Neural cell (in vitro differentiated cells): ENCODE results near the gene PANK4. TPM values are rescaled to one million over a fixed set of nuclear protein-coding genes. Genes with fewer than 3 reads are reported as not detected.
"Not testable (repeated sequence)": the region's sequence is repeated elsewhere in the genome, so short reads cannot be mapped to it uniquely, and the experiment has no call there.

Experiments used
- H2AFZ ChIP-seq: fragments of 200-600, 300-800 bp; sonication (generic), shearing (Covaris generic); 2 replicates; pipeline ENCODE4 v1.6.0; 2014; ENCODE audit warnings: low read depth, mild to moderate bottlenecking, antibody characterized with exemption, low read length, moderate library complexity
- H3F3A ChIP-seq: fragments of 200-600 bp; shearing (Covaris generic); 2 replicates; pipeline ENCODE4 v1.6.1; 2016; ENCODE audit warnings: mild to moderate bottlenecking, moderate library complexity, mixed read lengths, antibody characterized with exemption, low read length; ENCODE audit not compliant: insufficient read depth, poor library complexity, severe bottlenecking
- H3K27ac ChIP-seq: fragments of 200-600, 300-800 bp; sonication (generic), shearing (Covaris generic); 2 replicates; pipeline ENCODE4 v1.5.1; 2014; ENCODE audit warnings: mild to moderate bottlenecking, low read length, moderate library complexity
- H3K27me3 ChIP-seq: fragments of 300-800, 200-600 bp; sonication (generic), shearing (Covaris generic); 2 replicates; pipeline ENCODE4 v1.6.0; 2014; ENCODE audit warnings: mild to moderate bottlenecking, low read depth, low read length, moderate library complexity; ENCODE audit not compliant: insufficient read depth
- H3K36me3 ChIP-seq: fragments of 300-800, 200-600 bp; sonication (generic), shearing (Covaris generic); 2 replicates; pipeline ENCODE4 v1.5.1; 2014; ENCODE audit warnings: mild to moderate bottlenecking, antibody characterized with exemption, low read length, moderate library complexity; ENCODE audit not compliant: insufficient read depth
- H3K4me2 ChIP-seq: fragments of 300-800, 200-600 bp; sonication (generic), shearing (Covaris generic); 2 replicates; pipeline ENCODE4 v1.6.0; 2014; ENCODE audit warnings: mild to moderate bottlenecking, low read length
- H3K4me3 ChIP-seq: fragments of 300-800, 200-600 bp; sonication (generic), shearing (Covaris generic); 2 replicates; pipeline ENCODE4 v1.5.1; 2014; ENCODE audit warnings: mild to moderate bottlenecking, low read length, moderate library complexity
- H3K79me2 ChIP-seq: fragments of 200-600 bp; shearing (Covaris generic); replicated peaks from 2 replicates; pipeline ENCODE4 v1.6.0; 2014; ENCODE audit warnings: mild to moderate bottlenecking, low read length, moderate library complexity; ENCODE audit not compliant: insufficient read depth
- H3K9ac ChIP-seq: fragments of 300-800, 200-600 bp; sonication (generic), shearing (Covaris generic); 2 replicates; pipeline ENCODE4 v1.6.1; 2016; ENCODE audit warnings: mild to moderate bottlenecking, low read length, mixed read lengths
- H3K9me2 ChIP-seq: fragments of 200-600 bp; shearing (Covaris generic); 2 replicates; pipeline ENCODE4 v1.6.1; 2016; ENCODE audit warnings: mild to moderate bottlenecking, low read length, mixed read lengths; ENCODE audit not compliant: insufficient read depth
- H3K9me3 ChIP-seq: fragments of 200-600, 300-800 bp; sonication (generic), shearing (Covaris generic); 2 replicates; pipeline ENCODE4 v1.6.1; 2016; ENCODE audit warnings: mild to moderate bottlenecking, mixed run types, low read length, moderate library complexity, mixed read lengths
- H4K20me1 ChIP-seq: fragments of 200-600 bp; shearing (Covaris generic); 2 replicates; pipeline ENCODE4 v1.6.1; 2016; ENCODE audit warnings: mild to moderate bottlenecking, mixed run types; ENCODE audit not compliant: insufficient read depth
- CTCF ChIP-seq: fragments of 450-650 bp; IDR thresholded peaks from 2 replicates; pipeline ENCODE4 v1.5.1; 2014; ENCODE audit warnings: antibody characterized with exemption, mild to moderate bottlenecking, moderate library complexity; ENCODE audit not compliant: poor library complexity, severe bottlenecking
- EP300 ChIP-seq: fragments of 450-650 bp; conservative IDR thresholded peaks from 2 replicates; pipeline ENCODE4 v1.6.1; 2014; ENCODE audit warnings: antibody characterized with exemption, mild to moderate bottlenecking, moderate library complexity; ENCODE audit not compliant: poor library complexity, severe bottlenecking
- EZH2 ChIP-seq: fragments of 200-600, 300-800 bp; shearing (Covaris generic), sonication (generic); IDR thresholded peaks from 2 replicates; pipeline ENCODE4 v1.6.1; 2014; ENCODE audit warnings: antibody characterized with exemption, low read length, borderline replicate concordance, mild to moderate bottlenecking; ENCODE audit not compliant: insufficient read depth, poor library complexity, severe bottlenecking
- MXI1 ChIP-seq: fragments of 450-650 bp; conservative IDR thresholded peaks from 2 replicates; pipeline ENCODE4 v1.6.1; 2014; ENCODE audit warnings: antibody characterized with exemption, mild to moderate bottlenecking; ENCODE audit not compliant: poor library complexity, severe bottlenecking
- POLR2AphosphoS5 ChIP-seq: IDR thresholded peaks from 2 replicates; pipeline ENCODE4 v1.6.1; 2012
- RAD21 ChIP-seq: fragments of 450-650 bp; conservative IDR thresholded peaks from 2 replicates; pipeline ENCODE4 v1.6.1; 2014; ENCODE audit warnings: antibody characterized with exemption, mild to moderate bottlenecking, moderate library complexity
- REST ChIP-seq: IDR thresholded peaks from 2 replicates; pipeline ENCODE4 v1.6.1; 2012; ENCODE audit warnings: borderline replicate concordance
- SMC3 ChIP-seq: fragments of 450-650 bp; conservative IDR thresholded peaks from 2 replicates; pipeline ENCODE4 v1.6.1; 2014; ENCODE audit warnings: antibody characterized with exemption, mild to moderate bottlenecking, moderate library complexity; ENCODE audit not compliant: poor library complexity
- TAF1 ChIP-seq: IDR thresholded peaks from 2 replicates; pipeline ENCODE4 v1.6.1; 2012; ENCODE audit warnings: low read depth
- polyA plus RNA-seq: library from polyadenylated mRNA; depleted of rRNA; stranded (reverse); fragments of >200 nt; gene quantifications from 2 replicates; pipeline ENCODE4 v1.2.3, GENCODE V29; 2014

PANK4 gene
- polyA plus RNA-seq, 1 donor from 2014 or later: 37.9 TPM

GRCh38 chr1:2553871-2554620 is 27.6 kb upstream of the PANK4 start:
- no peak overlapping the region for H3K27ac ChIP-seq
- H4K20me1 ChIP-seq: no peaks in the 10 kb centered on the region
- H3K9me2 ChIP-seq: no peaks in the 10 kb centered on the region
- no peak overlapping the region for H3K4me3 ChIP-seq
- H2AFZ ChIP-seq: no peak overlapping the region
- no peaks in the 10 kb centered on the region for H3K36me3 ChIP-seq
- H3K79me2 ChIP-seq: no peaks in the 10 kb centered on the region
- H3F3A ChIP-seq: no peaks in the 10 kb centered on the region
- TF ChIP-seq EZH2: no peak
- H3K4me2 ChIP-seq: no peak overlapping the region
- H3K9ac ChIP-seq: no peak overlapping the region
- H3K9me3 ChIP-seq: no peaks in the 10 kb centered on the region
- H3K27me3 ChIP-seq: no peaks in the 10 kb centered on the region

DNA sequence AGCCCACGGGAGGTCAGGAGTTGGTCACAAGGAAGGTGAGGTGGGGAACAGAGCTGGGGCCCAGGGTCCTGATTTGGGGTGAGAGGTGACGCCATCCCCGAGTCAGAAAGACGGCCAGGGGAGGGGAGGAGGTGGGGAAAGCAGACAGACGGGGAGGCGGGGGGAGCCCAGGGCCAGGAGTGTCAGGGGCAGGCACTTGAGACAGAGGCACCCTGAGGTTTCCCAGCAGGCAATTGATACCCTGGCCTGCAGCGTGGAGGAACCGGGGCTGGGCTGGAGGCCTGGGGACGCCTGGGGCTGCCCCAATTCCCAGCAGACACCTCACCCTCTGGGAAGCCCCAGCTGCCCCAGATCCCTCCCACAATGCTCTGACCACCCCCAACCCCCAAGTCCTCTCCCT is 26.7 kb upstream of the PANK4 start:
- not testable (repeated sequence) for H3K79me2 ChIP-seq, H3K36me3 ChIP-seq, H3K9me2 ChIP-seq, H3F3A ChIP-seq, H3K27me3 ChIP-seq, H3K4me2 ChIP-seq, H4K20me1 ChIP-seq, H2AFZ ChIP-seq, H3K9ac ChIP-seq, H3K27ac ChIP-seq, H3K4me3 ChIP-seq, H3K9me3 ChIP-seq

DNA sequence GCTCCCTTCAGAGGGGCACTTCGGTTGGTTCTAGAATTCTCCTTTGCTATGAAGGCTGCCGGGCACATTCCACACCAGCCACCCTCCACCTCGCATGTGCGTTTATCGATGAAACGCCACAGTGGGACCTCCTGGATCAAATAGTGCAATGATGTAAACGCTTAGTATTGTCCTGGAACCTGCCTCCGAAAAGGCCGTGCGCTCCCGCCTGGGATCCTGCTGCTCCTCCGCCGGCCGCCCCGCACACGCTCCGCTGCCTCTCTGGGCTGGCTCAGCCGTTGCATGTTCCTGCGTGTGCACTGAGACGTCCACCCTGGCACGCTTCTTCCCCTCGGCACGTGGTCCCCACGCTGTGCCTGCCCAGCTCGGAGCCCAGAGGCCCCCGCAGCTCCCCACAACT is 25.8 kb upstream of the PANK4 start:
- H3K4me3 ChIP-seq: no peak overlapping the region
- H3K9ac ChIP-seq: no peak overlapping the region
- TF ChIP-seq POLR2AphosphoS5 (no peak), EZH2 (no peak), RAD21 (no peak), REST (no peak), SMC3 (no peak), EP300 (no peak), CTCF (no peak), TAF1 (no peak), MXI1 (no peak)
- no peak overlapping the region for H3K4me2 ChIP-seq
- no peaks in the 10 kb centered on the region for H3K9me2 ChIP-seq
- no peak overlapping the region for H2AFZ ChIP-seq
- H3K9me3 ChIP-seq: no peaks in the 10 kb centered on the region
- no peaks in the 10 kb centered on the region for H4K20me1 ChIP-seq
- no peaks in the 10 kb centered on the region for H3K27me3 ChIP-seq
- no peaks in the 10 kb centered on the region for H3K36me3 ChIP-seq
- H3K79me2 ChIP-seq: no peaks in the 10 kb centered on the region
- no peak overlapping the region for H3K27ac ChIP-seq
- no peaks in the 10 kb centered on the region for H3F3A ChIP-seq

DNA sequence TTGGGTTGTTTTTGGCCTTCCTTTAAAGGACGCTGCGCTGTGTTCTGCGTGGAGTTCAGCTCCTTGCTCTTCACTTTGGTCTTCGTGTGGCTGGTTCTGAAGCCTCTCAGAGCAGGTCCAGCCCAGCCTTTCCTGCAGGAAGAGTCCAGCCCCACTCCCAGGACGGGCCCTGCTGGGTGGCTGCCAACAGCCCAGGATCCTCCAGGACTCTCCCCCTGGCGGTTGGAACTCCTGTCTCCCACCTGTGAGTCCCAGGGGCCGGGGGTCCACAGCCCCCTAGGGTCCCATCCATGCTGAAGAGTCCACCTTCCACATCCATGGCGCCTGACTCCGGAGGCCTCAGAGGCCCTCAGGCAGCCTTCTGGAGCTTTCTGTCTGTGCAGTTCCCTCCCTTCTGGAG is 25.1 kb upstream of the PANK4 start:
- not testable (repeated sequence) for H3K27ac ChIP-seq, H3K79me2 ChIP-seq, H3K4me2 ChIP-seq, H4K20me1 ChIP-seq, H3K9ac ChIP-seq, H3K4me3 ChIP-seq, H3K9me3 ChIP-seq, H2AFZ ChIP-seq, H3F3A ChIP-seq, H3K9me2 ChIP-seq, H3K36me3 ChIP-seq, H3K27me3 ChIP-seq

DNA sequence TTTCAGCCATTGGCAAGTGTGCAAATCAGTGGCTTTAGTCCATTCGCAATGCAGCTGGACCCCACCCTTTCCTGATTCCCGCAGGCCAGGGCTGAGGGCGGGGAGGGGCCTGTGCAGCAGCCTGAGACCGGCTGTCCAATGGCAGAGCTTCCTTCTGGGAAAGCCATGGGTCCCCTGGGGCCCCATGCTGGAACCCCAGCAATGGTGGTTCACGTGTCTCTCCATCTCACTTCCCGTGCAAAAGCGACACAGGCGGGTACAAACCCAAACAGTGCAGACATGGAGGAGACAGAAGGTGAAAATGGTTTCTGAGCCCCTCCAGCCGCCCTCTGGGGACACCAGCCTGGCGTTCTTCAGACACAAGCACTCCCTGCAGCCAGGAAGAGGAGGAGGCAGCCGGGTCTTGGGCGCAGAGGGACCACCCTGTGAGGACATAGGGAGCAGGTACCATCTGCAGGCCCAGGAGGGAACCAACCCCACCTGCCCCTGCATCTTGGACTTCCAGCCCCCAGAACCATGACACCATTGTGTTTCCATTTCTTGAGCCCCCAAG is 24.0 kb upstream of the PANK4 start:
- not testable (repeated sequence) for H3K79me2 ChIP-seq, H3K4me2 ChIP-seq, H2AFZ ChIP-seq, H3K27me3 ChIP-seq, H3K36me3 ChIP-seq, H3K9me3 ChIP-seq, H3F3A ChIP-seq, H3K9me2 ChIP-seq, H3K9ac ChIP-seq, H3K4me3 ChIP-seq, H4K20me1 ChIP-seq, H3K27ac ChIP-seq
